Upper lobe of left lung (tissue), 6 donors: Measurements from ENCODE around the gene CROCC. TPM values are rescaled to one million over a fixed set of nuclear protein-coding genes. Genes with fewer than 3 reads are reported as not detected.

ENCODE experiments used
- ATAC-seq, 2 donors: fragments of 200-7000 bp; cut with Tn5 transposase; one replicate each; pipeline ENCODE4 v1.9.1; 2022; ENCODE audit warnings: mild to moderate bottlenecking in 2 of 2, moderate library complexity in 2 of 2; ENCODE audit not compliant: low FRiP score in 2 of 2
- DNase-seq, 2 donors: peaks; one replicate each; pipeline ENCODE4 v3.0.0-alpha.2; 2019 to 2020
- H3K27ac ChIP-seq, 4 donors: fragments of 200-600 bp; sonication (generic); one replicate each; pipeline ENCODE4 v1.5.1; 2016 to 2019
- H3K27me3 ChIP-seq, 4 donors: fragments of 200-600 bp; sonication (generic); one replicate each; pipeline ENCODE4 v1.5.1; 2017 to 2019
- H3K36me3 ChIP-seq, 4 donors: fragments of 200-600 bp; sonication (generic); one replicate each; pipeline ENCODE4 v1.5.1; 2016 to 2019
- H3K4me1 ChIP-seq, 4 donors: fragments of 200-600 bp; sonication (generic); one replicate each; pipeline ENCODE4 v1.5.1; 2018 to 2019
- H3K4me3 ChIP-seq, 4 donors: fragments of 200-600 bp; sonication (generic); one replicate each; pipeline ENCODE4 v1.5.1; 2017 to 2019; ENCODE audit warnings: mild to moderate bottlenecking in 2 of 4, moderate library complexity in 1 of 4
- H3K9me3 ChIP-seq, 4 donors: fragments of 200-600 bp; sonication (generic); one replicate each; pipeline ENCODE4 v1.5.1; 2018 to 2019
- EP300 ChIP-seq, 4 donors: sonication (generic); formaldehyde crosslinking; IDR thresholded peaks; one replicate each; pipeline ENCODE4 v1.5.1; 2017; ENCODE audit warnings: antibody characterized with exemption in 4 of 4, control low read depth in 2 of 4
- POLR2A ChIP-seq, 4 donors: fragments of 450-650 bp; IDR thresholded peaks; one replicate each; pipeline ENCODE4 v1.5.1; 2016 to 2017; ENCODE audit warnings: antibody characterized with exemption in 4 of 4, mild to moderate bottlenecking in 2 of 4
- POLR2AphosphoS5 ChIP-seq, 2 donors: sonication (generic); formaldehyde crosslinking; IDR thresholded peaks; one replicate each; pipeline ENCODE4 v1.5.1; 2017; ENCODE audit warnings: antibody characterized with exemption in 2 of 2
- WGBS, 2 donors: methylation state at CpG; one replicate each; pipeline ENCODE4 v1.1.5; 2017 to 2018; 5-methylcytosine and 5-hydroxymethylcytosine counted together
- total RNA-seq, 6 donors: library from RNA; depleted of rRNA in 4 of 6; stranded (reverse); fragments of >200 nt in 4 of 6; gene quantifications; one replicate each; pipeline versions ENCODE4 v1.1.0 to v1.2.1, GENCODE V29; 2016 to 2021
- TF ChIP-seq, protein P1 (sequence below), 6 experiments: fragments of 450-650 bp in 4 of 6; fragments of 200-600 bp in 2 of 6; sonication (generic) in 2 of 6; IDR thresholded peaks; one replicate each; pipeline ENCODE4 v1.5.1; 2016 to 2019; ENCODE audit warnings: antibody characterized with exemption in 6 of 6
- donor health status: DM: no; HTN: no; CAD: no; lungs with moderate emphysema.
- donor health status: DM: no; HTN: yes; CAD: no; lungs with severe emphysema.

CROCC gene
- total RNA-seq, 6 donors from 2014 or later, result 21.0 to 184 (median 48.9) TPM

DNA sequence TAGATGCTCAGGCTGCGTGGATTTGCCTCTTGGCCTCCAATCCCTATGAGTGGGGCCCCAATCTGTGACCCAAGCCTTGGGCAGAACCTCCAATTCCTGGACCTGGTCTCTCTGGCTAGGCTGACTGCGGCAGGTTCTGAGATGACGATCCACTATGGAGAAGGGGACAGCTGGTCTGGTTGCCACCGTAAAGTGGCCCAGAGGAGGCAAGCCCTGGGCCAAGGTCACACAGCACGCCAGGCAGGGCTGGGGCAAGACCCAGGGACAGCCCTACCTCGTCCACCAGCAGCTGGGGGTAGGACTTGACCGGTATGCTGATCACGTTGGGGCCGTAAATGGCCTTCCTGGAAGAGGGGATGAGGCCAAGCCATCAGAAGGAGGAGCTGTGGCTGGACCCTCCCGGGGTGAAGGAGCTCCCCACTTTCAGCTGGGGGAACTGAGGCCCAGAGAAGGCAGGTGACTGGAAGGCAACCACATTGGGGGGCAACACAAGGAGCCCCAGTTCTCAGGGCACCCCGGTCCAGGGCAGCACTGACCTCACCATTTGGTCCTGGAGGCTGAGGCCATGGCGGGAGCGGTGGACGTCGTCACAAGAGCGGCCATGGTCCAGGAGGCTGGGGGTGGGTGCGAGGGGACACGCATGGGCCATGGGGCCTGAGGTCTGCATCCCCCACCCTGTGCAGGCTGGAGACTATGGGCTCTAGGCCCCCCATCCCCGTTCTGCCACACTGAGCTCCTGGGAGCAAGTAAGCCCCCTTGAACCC is 80.2 kb downstream of the CROCC start:
- no peaks in the 10 kb centered on the region for H3K9me3 ChIP-seq
- no peaks in the 10 kb centered on the region for H3K4me1 ChIP-seq
- TF ChIP-seq POLR2A (IDR thresholded peaks at IDR 0.05) (no peak), EP300 (IDR thresholded peaks at IDR 0.05) (no peak), POLR2AphosphoS5 (IDR thresholded peaks at IDR 0.05) (no peak)
- TF ChIP-seq, protein P1, sequence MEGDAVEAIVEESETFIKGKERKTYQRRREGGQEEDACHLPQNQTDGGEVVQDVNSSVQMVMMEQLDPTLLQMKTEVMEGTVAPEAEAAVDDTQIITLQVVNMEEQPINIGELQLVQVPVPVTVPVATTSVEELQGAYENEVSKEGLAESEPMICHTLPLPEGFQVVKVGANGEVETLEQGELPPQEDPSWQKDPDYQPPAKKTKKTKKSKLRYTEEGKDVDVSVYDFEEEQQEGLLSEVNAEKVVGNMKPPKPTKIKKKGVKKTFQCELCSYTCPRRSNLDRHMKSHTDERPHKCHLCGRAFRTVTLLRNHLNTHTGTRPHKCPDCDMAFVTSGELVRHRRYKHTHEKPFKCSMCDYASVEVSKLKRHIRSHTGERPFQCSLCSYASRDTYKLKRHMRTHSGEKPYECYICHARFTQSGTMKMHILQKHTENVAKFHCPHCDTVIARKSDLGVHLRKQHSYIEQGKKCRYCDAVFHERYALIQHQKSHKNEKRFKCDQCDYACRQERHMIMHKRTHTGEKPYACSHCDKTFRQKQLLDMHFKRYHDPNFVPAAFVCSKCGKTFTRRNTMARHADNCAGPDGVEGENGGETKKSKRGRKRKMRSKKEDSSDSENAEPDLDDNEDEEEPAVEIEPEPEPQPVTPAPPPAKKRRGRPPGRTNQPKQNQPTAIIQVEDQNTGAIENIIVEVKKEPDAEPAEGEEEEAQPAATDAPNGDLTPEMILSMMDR (IDR thresholded peaks at IDR 0.05), result no peak
- peak in 1 of 2 donors; percentile 2 for ATAC-seq
- H3K36me3 ChIP-seq, result peaks cover 15 to 90% (median 64%) of the 10 kb centered on the region in 4 donors
- DNase-seq, result peak in 1 of 2 donors; percentile 64
- 95 to 97% methylated on average over 7 to 19 of the region's 19 CpGs for WGBS, 2 donors
- no peak overlapping the region for H3K4me3 ChIP-seq
- no peaks in the 10 kb centered on the region for H3K27me3 ChIP-seq
- no peak overlapping the region for H3K27ac ChIP-seq

DNA sequence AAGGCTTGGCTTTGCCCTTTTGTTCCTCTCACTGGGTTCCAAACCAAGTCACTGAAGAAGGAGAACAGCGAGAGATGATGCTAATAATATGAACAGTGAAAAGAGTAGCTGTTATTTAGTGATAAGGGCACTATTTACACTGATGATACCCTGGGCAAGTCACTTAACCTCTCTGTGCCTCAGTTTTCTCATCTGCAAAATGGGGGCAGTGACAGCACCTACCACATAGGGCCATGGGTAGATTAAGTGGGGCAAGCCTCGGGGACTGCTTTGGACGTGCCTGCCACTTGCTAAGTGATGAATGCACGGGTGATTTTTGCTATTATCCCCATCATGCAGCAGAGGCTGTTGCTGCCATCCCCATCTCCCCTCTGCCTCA is 80.8 kb downstream of the CROCC start:
- Histone ChIP-seq H3K4me1 (no peaks in the 10 kb centered on the region), H3K9me3 (no peaks in the 10 kb centered on the region), H3K27me3 (no peaks in the 10 kb centered on the region), H3K36me3 (peaks cover 15 to 84% (median 62%) of the 10 kb centered on the region in 4 donors), H3K27ac (no peak overlapping the region), H3K4me3 (no peak overlapping the region)
- TF ChIP-seq EP300 (IDR thresholded peaks at IDR 0.05) (no peak), POLR2AphosphoS5 (IDR thresholded peaks at IDR 0.05) (no peak), POLR2A (IDR thresholded peaks at IDR 0.05) (no peak)
- TF ChIP-seq, protein P1 (IDR thresholded peaks at IDR 0.05), result no peak
- ATAC-seq, result no peak
- DNase-seq, result no peak
- WGBS, 2 donors, result 90 to 98% methylated on average over 4 of the region's 4 CpGs

DNA sequence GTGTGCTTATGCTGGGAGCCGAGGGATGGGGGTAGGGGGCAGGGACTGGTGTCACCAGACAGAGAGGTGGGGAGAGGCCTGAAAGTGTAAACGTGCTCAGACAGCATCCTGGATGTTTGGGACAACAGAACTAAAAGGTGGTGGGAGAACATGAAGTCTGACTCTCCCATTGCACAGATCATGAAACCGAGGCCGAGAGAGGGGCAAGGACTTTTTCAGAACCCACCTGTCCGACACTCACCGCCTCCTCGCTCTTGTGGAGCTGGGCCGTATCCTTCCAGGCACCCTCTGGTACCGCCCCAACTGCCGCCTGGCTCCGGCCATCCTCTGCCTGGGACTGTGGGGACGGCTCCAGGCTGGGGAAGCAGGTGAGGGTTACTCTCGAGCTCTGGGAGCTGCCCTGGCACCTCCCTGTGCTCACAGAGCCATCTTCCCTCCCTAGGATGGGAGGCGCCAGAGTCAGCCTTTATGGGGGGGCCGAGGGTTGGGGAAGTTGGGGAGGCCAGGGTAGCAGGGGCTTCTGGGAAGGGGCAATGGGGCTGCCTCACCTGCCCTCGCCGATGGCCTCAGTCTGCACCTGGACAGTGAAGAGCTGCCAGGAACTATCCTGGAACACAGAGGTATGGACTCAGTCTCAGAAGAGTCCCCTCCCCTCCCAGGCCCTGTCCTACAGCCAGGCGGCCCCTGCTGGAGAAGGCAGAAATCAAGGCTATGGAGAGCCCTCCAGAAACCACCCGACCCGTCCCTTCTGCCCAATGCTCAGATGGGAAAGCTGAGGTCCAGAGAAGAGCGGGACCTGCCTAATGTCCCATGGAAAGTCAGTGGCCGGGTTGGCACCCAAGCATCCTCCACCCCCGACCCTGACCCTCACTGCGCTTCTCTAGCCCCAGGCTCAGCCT is 83.0 kb downstream of the CROCC start:
- no peak for TF ChIP-seq POLR2AphosphoS5 (IDR thresholded peaks at IDR 0.05)
- no peak for TF ChIP-seq EP300 (IDR thresholded peaks at IDR 0.05)
- no peak for TF ChIP-seq POLR2A (IDR thresholded peaks at IDR 0.05)
- TF ChIP-seq, protein P1 (IDR thresholded peaks at IDR 0.05), result no peak
- no peak overlapping the region for H3K27ac ChIP-seq
- H3K36me3 ChIP-seq, result peaks cover 15 to 63% (median 51%) of the 10 kb centered on the region in 4 donors
- H3K27me3 ChIP-seq, result no peaks in the 10 kb centered on the region
- H3K4me3 ChIP-seq, result no peak overlapping the region
- H3K4me1 ChIP-seq, result peaks cover 4 to 9% (median 5%) of the 10 kb centered on the region in 4 donors
- no peak for ATAC-seq
- DNase-seq, result peak in 1 of 2 donors; percentile 65
- H3K9me3 ChIP-seq, result no peaks in the 10 kb centered on the region
- 90 to 92% methylated on average over 17 to 24 of the region's 24 CpGs for WGBS, 2 donors

GRCh38 chr1:17005365-17005740 is 83.6 kb downstream of the CROCC start:
- DNase-seq (peak in 1 of 2 donors; percentile 70), ATAC-seq (no peak)
- Histone ChIP-seq H3K27ac (no peak overlapping the region), H3K27me3 (no peaks in the 10 kb centered on the region), H3K4me3 (no peak overlapping the region), H3K36me3 (peaks cover 15 to 57% (median 45%) of the 10 kb centered on the region in 4 donors), H3K4me1 (peaks cover 10 to 15% (median 11%) of the 10 kb centered on the region in 4 donors), H3K9me3 (no peaks in the 10 kb centered on the region)
- TF ChIP-seq, protein P1 (IDR thresholded peaks at IDR 0.05), result no peak
- TF ChIP-seq EP300 (IDR thresholded peaks at IDR 0.05) (no peak), POLR2AphosphoS5 (IDR thresholded peaks at IDR 0.05) (no peak), POLR2A (IDR thresholded peaks at IDR 0.05) (no peak)
- 94 to 95% methylated on average over 19 of the region's 19 CpGs for WGBS, 2 donors
